ENCODE measurements around the gene MAMDC4. TPM values are rescaled to one million over a fixed set of nuclear protein-coding genes. Genes with fewer than 3 reads are reported as not detected.

The MAMDC4 gene
- total RNA-seq, 1 donor from 2014 or later: 3.7 TPM

DNA sequence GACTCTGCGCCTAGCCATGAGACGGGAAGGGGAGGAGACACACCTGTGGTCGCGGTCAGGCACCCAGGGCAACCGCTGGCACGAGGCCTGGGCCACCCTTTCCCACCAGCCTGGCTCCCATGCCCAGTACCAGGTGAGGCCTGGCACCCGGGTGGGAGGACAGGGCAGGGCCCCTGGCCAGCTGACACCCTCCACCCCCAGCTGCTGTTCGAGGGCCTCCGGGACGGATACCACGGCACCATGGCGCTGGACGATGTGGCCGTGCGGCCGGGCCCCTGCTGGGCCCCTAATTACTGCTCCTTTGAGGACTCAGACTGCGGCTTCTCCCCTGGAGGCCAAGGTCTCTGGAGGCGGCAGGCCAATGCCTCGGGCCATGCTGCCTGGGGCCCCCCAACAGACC lies 5.0 kb downstream of the MAMDC4 start:
- Histone ChIP-seq H3K4me3 (ENCODE audit: low read depth, low read length) (no peak overlapping the region), H3K27me3 (ENCODE audit: control insufficient read depth, insufficient read depth, low read length) (no peaks in the 10 kb centered on the region), H3K36me3 (ENCODE audit: control insufficient read depth, insufficient read depth, low read length) (no peaks in the 10 kb centered on the region)
- no peak for DNase-seq (ENCODE audit: low read depth)
- TF ChIP-seq, protein P1, sequence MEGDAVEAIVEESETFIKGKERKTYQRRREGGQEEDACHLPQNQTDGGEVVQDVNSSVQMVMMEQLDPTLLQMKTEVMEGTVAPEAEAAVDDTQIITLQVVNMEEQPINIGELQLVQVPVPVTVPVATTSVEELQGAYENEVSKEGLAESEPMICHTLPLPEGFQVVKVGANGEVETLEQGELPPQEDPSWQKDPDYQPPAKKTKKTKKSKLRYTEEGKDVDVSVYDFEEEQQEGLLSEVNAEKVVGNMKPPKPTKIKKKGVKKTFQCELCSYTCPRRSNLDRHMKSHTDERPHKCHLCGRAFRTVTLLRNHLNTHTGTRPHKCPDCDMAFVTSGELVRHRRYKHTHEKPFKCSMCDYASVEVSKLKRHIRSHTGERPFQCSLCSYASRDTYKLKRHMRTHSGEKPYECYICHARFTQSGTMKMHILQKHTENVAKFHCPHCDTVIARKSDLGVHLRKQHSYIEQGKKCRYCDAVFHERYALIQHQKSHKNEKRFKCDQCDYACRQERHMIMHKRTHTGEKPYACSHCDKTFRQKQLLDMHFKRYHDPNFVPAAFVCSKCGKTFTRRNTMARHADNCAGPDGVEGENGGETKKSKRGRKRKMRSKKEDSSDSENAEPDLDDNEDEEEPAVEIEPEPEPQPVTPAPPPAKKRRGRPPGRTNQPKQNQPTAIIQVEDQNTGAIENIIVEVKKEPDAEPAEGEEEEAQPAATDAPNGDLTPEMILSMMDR (IDR thresholded peaks at IDR 0.05; ENCODE audit: insufficient read depth, low read length, poor library complexity, severe bottlenecking): no peak

DNA sequence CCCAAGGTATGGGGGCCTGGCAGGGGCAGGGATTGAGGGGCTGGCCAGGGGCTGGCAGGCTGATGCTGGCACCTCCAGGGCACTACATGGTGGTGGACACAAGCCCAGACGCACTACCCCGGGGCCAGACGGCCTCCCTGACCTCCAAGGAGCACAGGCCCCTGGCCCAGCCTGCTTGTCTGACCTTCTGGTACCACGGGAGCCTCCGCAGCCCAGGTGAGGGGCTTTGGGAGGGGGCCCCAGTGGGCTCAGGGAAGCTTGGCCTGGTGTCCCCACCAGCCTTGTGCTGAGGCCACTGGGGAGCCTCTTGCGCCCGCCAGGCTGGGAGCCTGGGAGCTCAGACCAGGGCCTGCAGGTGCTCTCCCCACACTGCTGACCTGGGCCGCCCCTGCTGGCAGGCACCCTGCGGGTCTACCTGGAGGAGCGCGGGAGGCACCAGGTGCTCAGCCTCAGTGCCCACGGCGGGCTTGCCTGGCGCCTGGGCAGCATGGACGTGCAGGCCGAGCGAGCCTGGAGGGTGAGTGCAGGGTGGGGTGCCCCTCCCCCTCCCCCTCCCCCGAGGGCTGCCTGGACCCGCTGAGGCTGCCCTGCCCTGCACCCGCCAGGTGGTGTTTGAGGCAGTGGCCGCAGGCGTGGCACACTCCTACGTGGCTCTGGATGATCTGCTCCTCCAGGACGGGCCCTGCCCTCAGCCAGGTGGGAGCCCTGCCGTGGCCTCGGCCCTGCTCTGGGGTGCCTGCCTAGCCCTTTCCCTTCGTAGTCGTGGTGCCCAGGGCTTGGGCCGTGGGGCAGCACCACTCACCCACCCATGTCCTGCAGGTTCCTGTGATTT lies 5.7 kb downstream of the MAMDC4 start:
- TF ChIP-seq, protein P1 (IDR thresholded peaks at IDR 0.05; ENCODE audit: insufficient read depth, low read length, poor library complexity, severe bottlenecking): no peak
- no peak overlapping the region for H3K4me3 ChIP-seq (ENCODE audit: low read depth, low read length)
- no peaks in the 10 kb centered on the region for H3K36me3 ChIP-seq (ENCODE audit: control insufficient read depth, insufficient read depth, low read length)
- no peaks in the 10 kb centered on the region for H3K27me3 ChIP-seq (ENCODE audit: control insufficient read depth, insufficient read depth, low read length)
- DNase-seq (ENCODE audit: low read depth): no peak

DNA sequence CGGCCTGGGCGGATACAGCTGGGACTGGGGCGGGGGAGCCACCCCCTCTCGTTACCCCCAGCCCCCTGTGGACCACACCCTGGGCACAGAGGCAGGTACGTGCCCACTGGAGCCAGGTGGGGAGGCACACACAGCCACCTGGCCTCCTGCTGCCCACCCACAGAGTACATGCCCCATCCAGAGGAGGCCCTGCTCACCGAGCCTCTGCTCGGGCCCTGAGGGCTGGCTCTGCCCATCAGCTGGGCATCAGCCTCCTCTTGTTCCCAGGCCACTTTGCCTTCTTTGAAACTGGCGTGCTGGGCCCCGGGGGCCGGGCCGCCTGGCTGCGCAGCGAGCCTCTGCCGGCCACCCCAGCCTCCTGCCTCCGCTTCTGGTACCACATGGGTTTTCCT lies 6.3 kb downstream of the MAMDC4 start:
- Histone ChIP-seq H3K36me3 (ENCODE audit: control insufficient read depth, insufficient read depth, low read length) (no peaks in the 10 kb centered on the region), H3K27me3 (ENCODE audit: control insufficient read depth, insufficient read depth, low read length) (no peaks in the 10 kb centered on the region), H3K4me3 (ENCODE audit: low read depth, low read length) (no peak overlapping the region)
- TF ChIP-seq, protein P1 (IDR thresholded peaks at IDR 0.05; ENCODE audit: insufficient read depth, low read length, poor library complexity, severe bottlenecking): no peak
- DNase-seq (ENCODE audit: low read depth): no peak

DNA sequence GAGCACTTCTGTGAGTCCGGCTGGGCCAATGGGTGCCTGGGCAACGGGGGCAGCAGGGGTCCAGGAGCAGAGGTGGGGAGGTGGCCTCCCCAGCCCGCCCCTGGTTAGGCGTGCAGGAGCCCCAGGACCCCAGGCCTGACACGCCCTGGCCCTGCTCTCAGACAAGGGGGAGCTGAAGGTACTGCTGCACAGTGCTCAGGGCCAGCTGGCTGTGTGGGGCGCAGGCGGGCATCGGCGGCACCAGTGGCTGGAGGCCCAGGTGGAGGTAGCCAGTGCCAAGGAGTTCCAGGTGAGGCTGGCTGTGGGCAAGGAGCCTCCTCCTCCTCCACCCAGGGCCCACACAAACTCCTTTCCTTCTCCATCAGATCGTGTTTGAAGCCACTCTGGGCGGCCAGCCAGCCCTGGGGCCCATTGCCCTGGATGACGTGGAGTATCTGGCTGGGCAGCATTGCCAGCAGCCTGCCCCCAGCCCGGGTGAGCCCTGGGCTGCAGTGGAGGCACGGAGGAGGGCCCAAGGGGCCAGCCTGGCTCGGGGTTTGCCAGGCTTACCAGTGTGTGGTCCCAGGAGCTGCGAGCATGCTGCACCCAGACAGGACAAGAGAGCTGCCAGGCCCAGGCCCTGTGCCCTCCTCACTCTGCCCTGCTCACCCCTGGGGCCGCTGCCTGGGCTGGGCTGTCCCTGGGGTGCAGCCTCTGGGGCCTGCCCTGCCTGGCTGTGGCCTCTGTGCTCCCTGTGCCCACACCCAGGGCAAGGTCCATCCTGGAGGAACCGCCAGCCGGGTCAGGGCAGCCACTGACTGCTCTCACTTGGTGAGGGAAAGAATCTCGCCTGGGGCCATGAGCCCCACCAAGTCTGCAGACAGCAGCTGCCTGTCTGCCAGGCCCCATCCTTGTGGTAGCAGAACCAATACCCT lies 7.0 kb downstream of the MAMDC4 start:
- H3K36me3 ChIP-seq (ENCODE audit: control insufficient read depth, insufficient read depth, low read length): no peaks in the 10 kb centered on the region
- no peak for DNase-seq (ENCODE audit: low read depth)
- H3K4me3 ChIP-seq (ENCODE audit: low read depth, low read length): no peak overlapping the region
- H3K27me3 ChIP-seq (ENCODE audit: control insufficient read depth, insufficient read depth, low read length): no peaks in the 10 kb centered on the region
- TF ChIP-seq, protein P1 (IDR thresholded peaks at IDR 0.05; ENCODE audit: insufficient read depth, low read length, poor library complexity, severe bottlenecking): no peak

DNA sequence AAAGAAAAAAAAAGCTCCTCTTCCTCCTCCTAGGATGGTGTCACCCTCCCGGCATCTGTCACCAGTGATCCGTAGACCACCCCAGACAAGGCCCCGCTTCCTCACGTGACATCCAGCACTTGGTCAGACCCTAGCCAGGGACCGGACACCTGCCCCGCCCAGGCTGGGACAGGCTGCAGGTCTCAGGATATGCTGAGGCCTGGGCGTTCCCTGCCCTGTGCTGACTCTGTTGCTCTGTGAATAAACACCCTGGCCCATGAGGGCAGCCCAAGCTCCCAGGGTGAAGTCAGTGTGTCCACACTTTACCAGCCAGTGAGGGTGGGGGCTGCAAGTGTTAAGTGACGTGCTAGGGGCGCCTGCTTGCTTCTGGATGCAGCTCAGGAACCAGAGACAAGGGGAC lies 8.4 kb downstream of the MAMDC4 start:
- TF ChIP-seq, protein P1 (IDR thresholded peaks at IDR 0.05; ENCODE audit: insufficient read depth, low read length, poor library complexity, severe bottlenecking): no peak
- Histone ChIP-seq H3K36me3 (ENCODE audit: control insufficient read depth, insufficient read depth, low read length) (no peaks in the 10 kb centered on the region), H3K27me3 (ENCODE audit: control insufficient read depth, insufficient read depth, low read length) (no peaks in the 10 kb centered on the region), H3K4me3 (ENCODE audit: low read depth, low read length) (no peak overlapping the region)
- DNase-seq (ENCODE audit: low read depth): no peak

Data from kidney epithelial cell (primary cell).